Epidermal melanocyte (primary cell): ENCODE data around the gene TAX1BP3.
"Not testable (repeated sequence)": the region's sequence is repeated elsewhere in the genome, so short reads cannot be mapped to it uniquely, and the experiment has no call there.

Source experiments
- DNase-seq: peaks from one replicate; pipeline ENCODE4 v3.0.0; 2011; ENCODE audit warnings: low spot score; ENCODE audit not compliant: insufficient read length

The TAX1BP3 gene

GRCh38 chr17:3668279-3669084 lies at the start of gene TAX1BP3, which contains the start of gene EMC6:
Gene TAX1BP3, minus strand, starts transcription at chr17:3668578. Its CDS starts 52 bp downstream, at chr17:3668526.
Gene EMC6, plus strand, starts transcription at chr17:3668812. Its CDS starts 335 bp downstream, at chr17:3669147.
- DNase-seq: peak; percentile 96

- DNase-seq: no peak
These were observed 46.9 kb upstream of the TAX1BP3 start for GRCh38 chr17:3715296-3715695.

- no peak for DNase-seq
These were observed 44.6 kb upstream of the TAX1BP3 start for GRCh38 chr17:3712811-3713463.

GRCh38 chr17:3710951-3711383 lies 42.6 kb upstream of the TAX1BP3 start:
- no peak for DNase-seq

GRCh38 chr17:3708366-3708765 lies 40.0 kb upstream of the TAX1BP3 start:
- no peak for DNase-seq

- DNase-seq: not testable (repeated sequence)
These were observed 37.3 kb upstream of the TAX1BP3 start for GRCh38 chr17:3705718-3705984.

- DNase-seq: no peak
These were observed 36.7 kb upstream of the TAX1BP3 start for GRCh38 chr17:3704931-3705717.

- DNase-seq: not testable (repeated sequence)
These were observed 33.7 kb upstream of the TAX1BP3 start for GRCh38 chr17:3702041-3702539.

- no peak for DNase-seq
These were observed 31.6 kb upstream of the TAX1BP3 start for GRCh38 chr17:3699951-3700350.

GRCh38 chr17:3698139-3698538 lies 29.8 kb upstream of the TAX1BP3 start:
- no peak for DNase-seq

GRCh38 chr17:3697103-3697476 lies 28.7 kb upstream of the TAX1BP3 start:
- no peak for DNase-seq

GRCh38 chr17:3695723-3696411 lies 27.5 kb upstream of the TAX1BP3 start, which contains the start of gene P2RX5:
Gene P2RX5, minus strand, starts transcription at chr17:3696155. Its CDS starts 150 bp downstream, at chr17:3696005.
- DNase-seq: no peak

GRCh38 chr17:3695129-3695722 lies 26.8 kb upstream of the TAX1BP3 start:
- DNase-seq: no peak

GRCh38 chr17:3693829-3694231 lies 25.5 kb upstream of the TAX1BP3 start:
- DNase-seq: no peak

GRCh38 chr17:3693141-3693540 lies 24.8 kb upstream of the TAX1BP3 start:
- DNase-seq: no peak

GRCh38 chr17:3692346-3692745 lies 24.0 kb upstream of the TAX1BP3 start:
- no peak for DNase-seq

GRCh38 chr17:3691617-3692067 lies 23.3 kb upstream of the TAX1BP3 start:
- no peak for DNase-seq

GRCh38 chr17:3690094-3690715 lies 21.8 kb upstream of the TAX1BP3 start:
- peak; percentile 4 for DNase-seq

- peak; percentile 4 for DNase-seq
These were observed 21.1 kb upstream of the TAX1BP3 start for GRCh38 chr17:3689262-3690093.
